DOHH2 (cell line): Measurements from ENCODE around the gene HORMAD2.

Source experiments
- EZH2phosphoT487 ChIP-seq: fragments of 200-600 bp; sonication (generic); IDR thresholded peaks from 2 replicates; pipeline ENCODE4 v1.6.1; 2017; ENCODE audit warnings: borderline replicate concordance, mild to moderate bottlenecking, antibody characterized with exemption, low read length, moderate library complexity, mixed read lengths
- TF ChIP-seq, protein P1 (sequence below): fragments of 200-600 bp; sonication (generic); IDR thresholded peaks from one replicate; pipeline ENCODE4 v1.5.1; 2014; ENCODE audit warnings: antibody characterized with exemption, mild to moderate bottlenecking, low read depth, low read length; ENCODE audit not compliant: poor library complexity, severe bottlenecking

- TF ChIP-seq, protein P1, sequence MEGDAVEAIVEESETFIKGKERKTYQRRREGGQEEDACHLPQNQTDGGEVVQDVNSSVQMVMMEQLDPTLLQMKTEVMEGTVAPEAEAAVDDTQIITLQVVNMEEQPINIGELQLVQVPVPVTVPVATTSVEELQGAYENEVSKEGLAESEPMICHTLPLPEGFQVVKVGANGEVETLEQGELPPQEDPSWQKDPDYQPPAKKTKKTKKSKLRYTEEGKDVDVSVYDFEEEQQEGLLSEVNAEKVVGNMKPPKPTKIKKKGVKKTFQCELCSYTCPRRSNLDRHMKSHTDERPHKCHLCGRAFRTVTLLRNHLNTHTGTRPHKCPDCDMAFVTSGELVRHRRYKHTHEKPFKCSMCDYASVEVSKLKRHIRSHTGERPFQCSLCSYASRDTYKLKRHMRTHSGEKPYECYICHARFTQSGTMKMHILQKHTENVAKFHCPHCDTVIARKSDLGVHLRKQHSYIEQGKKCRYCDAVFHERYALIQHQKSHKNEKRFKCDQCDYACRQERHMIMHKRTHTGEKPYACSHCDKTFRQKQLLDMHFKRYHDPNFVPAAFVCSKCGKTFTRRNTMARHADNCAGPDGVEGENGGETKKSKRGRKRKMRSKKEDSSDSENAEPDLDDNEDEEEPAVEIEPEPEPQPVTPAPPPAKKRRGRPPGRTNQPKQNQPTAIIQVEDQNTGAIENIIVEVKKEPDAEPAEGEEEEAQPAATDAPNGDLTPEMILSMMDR = no peak
- TF ChIP-seq EZH2phosphoT487 = no peak
Observed at GRCh38 chr22:30036656-30037055, 43.6 kb upstream of the HORMAD2 start.
